Suppressor macrophage treated with lipopolysaccharide for 1 hour (primary cell): ENCODE results near the gene RALY.
"Not testable (repeated sequence)": the region's sequence is repeated elsewhere in the genome, so short reads cannot be mapped to it uniquely, and the experiment has no call there.

Experiments
- DNase-seq, 3 donors: peaks; one replicate each; pipeline ENCODE4 v3.0.0-alpha.2; 2020 to 2022

Gene RALY

DNA sequence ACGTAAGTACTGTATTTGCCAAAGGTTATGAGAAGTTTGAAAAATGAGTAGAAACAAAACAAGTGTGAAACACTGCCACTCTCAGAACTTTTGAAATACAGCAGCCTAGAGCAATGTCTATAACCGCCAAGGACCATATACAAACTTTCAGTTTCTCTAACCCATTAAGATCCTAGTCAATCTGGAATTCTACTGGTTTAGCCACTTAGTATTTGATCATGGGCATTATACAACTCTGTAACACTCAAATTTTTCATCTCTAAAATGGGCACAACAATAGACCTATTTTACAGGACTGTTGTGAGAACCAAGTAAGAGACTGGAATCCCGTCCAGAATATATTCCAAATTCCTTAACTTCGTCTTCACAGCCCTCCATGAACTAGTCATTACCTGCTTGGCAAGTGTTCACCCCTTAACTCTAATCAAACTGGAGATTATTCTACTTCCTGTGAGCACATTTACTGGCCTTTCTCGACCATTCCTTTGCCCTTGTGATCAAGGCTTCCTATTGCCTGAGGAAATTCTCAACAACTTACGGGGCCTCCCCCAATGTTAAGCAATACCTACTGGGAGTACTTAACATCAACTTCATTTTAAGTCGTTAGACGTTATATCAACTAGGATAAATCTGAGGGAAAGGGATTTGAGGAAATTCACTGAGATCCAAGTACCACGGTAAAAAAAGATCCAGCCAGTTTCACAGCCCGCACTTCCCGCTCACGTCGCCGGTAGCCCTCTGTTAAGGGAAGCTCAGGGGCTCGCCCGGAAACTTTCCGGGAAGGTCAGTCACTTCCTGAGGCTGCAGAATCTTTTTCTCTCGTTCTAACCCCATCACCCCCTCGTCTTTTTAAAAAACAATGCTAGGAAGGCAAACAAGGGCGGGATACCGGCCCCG lies 117.3 kb downstream of the RALY start:
- DNase-seq, result peak; percentile 68 to 74 (median 70)

DNA sequence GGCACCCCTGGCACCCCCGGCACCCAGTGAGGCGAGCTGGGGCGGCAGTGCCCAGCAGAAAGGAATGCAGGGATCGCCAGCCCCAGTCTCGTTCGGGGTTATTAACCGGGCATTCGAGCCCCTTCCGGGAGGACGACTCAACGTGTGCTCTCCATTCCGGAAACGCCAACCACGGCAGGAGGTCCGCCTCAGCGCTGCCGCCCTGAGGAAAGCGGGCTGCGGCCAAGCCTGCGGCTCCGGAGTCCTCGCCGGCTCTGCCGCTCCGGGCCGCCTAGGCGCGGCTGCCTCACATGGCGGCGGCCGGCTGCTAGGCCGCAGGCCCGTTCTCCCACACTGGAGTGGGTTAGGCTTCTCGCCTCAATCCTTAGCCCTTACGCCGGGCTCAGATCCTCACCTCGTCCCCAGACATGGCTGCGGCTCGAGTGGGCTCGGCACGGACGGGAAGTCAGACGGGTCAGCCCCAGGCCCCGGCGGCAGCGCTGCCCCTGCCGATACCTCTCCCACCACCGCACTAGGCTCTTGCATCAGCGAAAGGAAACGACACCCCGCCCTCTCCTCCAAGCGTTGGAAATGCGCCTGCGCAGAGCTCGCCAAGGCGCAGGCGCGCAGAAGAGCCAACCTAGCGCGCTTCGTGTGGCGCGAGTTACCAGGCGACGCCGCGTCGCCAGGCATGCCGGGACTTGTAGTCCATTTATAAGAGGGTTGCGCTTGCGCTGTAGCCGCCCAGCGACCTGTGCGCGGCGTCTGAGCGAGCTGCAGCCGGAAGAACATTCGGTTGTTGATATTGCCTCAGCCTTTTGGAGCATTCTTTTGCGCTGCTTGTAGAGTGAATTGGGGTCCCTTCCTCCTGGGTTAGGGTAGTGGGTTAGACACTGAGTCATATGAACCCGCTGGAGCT lies 118.2 kb downstream of the RALY start, which contains the start of gene EIF2S2:
Gene EIF2S2 (minus strand): TSS at position 542 of the 898 bp plus-strand sequence. CDS start 133 bp downstream, at position 409.
- peak; percentile 99 to 100 (median 100) for DNase-seq

GRCh38 chr20:34112600-34113101 lies 118.9 kb downstream of the RALY start:
- DNase-seq, result peak; percentile 51 to 69 (median 64)

DNA sequence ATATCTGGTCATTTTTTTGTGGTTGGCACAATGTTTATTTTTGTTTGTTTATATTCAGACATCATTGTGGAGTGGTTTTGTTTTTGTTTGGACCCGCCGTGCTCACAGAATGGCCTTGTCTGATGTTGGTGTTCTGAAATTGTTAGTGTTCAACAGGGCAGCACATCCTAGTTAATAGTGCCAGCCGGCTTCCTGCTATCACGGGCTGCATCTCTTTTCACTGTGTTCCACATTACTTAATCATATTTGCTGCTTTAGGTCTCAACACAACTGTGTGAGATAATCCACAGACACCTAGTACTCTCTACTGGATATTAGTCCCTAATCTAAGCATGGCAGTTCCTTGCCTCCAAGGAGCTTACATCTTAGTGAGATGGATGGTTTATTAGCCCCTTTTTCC lies 121.1 kb downstream of the RALY start:
- DNase-seq, result no peak

- no peak for DNase-seq
These were observed 121.5 kb downstream of the RALY start for GRCh38 chr20:34115232-34115631.

DNA sequence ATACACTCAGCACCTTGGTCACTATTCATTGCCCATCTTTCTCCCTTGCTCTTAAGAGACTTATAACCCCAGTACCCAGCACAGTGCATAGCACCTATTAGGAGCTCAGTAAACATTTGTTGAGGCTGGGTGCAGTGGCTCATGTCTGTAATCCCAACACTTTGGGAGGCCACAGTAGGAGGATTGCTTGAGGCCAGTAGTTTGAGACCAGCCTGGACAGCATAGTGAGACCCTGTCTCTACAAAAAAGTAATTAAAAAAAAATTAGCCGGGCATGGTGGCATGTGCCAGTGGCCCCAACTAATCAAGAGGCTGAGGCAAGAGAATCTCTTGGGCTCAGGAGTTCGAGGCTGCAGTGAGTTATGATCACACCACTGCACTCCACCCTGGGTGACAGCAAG lies 126.5 kb downstream of the RALY start:
- no peak for DNase-seq

DNA sequence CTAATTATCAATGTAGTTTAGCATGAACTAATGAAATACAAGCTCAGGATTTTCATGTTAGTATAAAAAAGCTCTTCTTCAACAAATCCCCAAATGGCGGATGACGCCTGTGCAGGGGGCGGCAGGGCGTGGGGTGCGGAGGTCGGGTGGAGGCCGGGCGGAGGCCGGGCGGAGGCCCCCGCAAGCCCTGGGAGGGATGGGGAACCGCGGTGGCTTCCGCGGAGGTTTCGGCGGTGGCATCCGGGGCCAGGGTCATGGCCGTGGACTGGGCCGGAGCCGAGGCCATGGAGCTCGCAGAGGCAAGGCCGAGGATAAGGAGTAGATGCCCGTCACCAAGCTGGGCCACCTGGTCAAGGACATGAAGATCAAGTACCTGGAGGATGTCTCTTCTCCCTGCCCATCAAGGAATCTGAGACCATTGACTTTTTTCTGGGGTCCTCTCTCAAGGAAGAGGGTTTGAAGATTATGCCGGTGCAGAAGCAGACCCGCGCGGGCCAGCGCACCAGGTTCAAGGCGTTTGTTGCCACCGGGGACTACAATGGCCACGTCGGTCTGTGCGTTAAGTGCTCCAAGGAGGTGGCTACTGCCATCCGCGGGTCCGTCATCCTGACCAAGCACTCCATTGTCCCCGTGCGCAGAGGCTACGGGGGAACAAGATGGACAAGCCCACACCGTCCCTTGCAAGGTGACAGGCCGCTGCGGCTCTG lies 128.7 kb downstream of the RALY start:
- no peak for DNase-seq

DNA sequence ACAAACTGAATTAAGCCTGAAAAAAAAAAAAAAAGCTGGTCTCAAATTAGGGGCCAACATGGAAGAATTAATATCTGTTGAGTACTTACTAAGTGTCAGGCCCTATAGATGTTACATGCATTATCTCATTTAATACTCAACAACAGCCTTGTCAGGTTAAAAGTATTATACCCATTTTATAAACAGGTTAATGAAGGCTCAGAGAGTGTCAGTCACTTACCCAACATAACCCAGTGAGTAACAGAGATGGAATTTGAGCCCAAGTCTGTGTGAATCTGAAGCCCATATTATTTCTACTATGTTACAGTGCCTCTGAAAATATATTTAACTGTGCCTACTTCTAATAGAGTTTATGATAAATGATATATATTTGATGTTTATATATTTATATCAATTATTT lies 129.6 kb downstream of the RALY start:
- no peak for DNase-seq

- DNase-seq, result peak in 1 of 3 donors; percentile 7
These were observed 130.9 kb downstream of the RALY start for GRCh38 chr20:34124469-34125249.

DNA sequence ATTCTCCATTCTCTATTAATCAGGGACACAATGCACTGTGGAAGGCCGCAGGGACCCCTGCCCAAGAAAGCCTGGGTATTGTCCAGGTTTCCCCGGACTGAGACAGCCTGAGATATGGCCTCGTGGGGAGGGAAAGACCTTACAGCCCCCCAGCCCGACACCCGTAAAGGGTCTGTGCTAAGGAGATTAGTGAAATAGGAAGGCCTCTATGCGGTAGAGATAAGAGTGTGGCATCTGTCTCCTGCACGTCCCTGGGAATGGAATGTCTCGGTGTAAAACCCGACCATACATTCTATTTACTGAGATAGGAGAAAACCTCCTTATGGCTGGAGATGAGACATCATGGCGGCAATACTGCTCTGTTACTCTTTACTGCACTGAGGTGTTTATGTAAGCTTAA lies 134.1 kb downstream of the RALY start:
- no peak for DNase-seq

DNA sequence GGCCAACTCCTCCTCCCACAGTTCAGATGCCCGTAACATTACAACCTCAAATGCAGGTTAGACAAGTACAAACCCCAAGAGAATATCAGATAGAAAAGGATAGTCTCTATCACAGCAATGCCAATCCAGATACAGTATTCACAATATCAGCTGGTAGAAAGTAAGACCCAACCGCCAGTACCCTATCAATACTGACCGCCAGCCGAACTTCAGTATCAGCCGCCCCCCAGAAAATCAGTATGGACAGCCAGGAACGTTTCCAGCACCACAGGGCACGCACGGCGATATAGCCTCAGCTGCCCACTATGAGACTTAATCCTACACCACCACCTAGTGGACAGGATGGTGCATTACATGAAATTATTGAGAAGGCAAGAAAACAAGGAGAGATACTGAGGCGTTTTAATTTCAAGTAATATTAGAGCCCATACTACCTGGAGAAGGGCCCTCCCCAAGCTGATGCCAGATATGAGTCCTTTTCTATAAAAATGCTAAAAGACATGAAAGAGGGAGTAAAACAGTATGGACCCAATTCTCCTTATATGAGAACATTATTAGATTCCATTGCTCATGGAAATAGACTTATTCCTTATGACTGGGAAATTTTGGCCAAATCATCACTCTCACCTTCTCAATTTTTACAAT lies 135.9 kb downstream of the RALY start:
- DNase-seq, result peak; percentile 77 to 88 (median 80)

- no peak for DNase-seq
These were observed 137.8 kb downstream of the RALY start for GRCh38 chr20:34131491-34131890.

DNA sequence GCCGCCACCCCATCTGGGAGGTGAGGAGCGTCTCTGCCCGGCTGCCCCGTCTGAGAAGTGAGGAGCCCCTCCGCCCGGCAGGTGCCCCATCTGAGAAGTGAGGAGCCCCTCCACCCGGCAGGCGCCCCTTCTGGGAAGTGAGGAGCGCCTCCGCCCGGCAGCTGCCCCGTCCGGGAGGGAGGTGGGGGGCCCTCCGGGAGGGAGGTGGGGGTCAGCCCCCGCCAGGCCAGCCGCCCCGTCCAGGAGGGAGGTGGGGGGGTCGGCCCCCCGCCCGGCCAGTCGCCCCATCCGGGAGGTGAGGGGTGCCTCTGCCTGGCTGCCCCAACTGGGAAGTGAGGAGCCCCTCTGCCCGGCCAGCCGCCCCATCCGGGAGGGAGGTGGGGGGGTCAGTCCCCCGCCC lies 138.8 kb downstream of the RALY start:
- not testable (repeated sequence) for DNase-seq

- not testable (repeated sequence) for DNase-seq
These were observed 139.2 kb downstream of the RALY start for GRCh38 chr20:34132943-34133342.

DNA sequence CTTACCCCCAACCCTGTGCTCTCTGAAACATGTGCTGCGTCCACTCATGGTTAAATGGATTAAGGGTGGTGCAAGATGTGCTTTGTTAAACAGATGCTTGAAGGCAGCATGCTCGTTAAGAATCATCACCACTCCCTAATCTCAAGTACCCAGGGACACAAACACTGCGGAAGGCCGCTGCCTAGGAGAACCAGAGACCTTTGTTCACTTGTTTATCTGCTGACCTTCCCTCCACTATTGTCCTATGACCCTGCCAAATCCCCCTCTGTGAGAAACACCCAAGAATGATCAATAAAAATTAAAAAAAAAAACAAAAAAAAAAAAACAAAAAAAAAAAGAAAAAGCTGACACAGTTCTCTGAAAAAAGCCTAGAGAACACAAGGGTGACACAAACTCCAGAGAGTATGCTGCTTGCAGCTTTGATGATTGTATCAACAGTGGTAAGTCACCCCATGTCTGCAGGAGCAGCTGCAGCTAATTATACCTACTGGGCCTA lies 139.7 kb downstream of the RALY start:
- DNase-seq, result not testable (repeated sequence)
